ENCODE measurements around the gene PC. TPM values are rescaled to one million over a fixed set of nuclear protein-coding genes. Genes with fewer than 3 reads are reported as not detected.

PC gene
- total RNA-seq, 1 donor from 2014 or later: 4.7 TPM

DNA sequence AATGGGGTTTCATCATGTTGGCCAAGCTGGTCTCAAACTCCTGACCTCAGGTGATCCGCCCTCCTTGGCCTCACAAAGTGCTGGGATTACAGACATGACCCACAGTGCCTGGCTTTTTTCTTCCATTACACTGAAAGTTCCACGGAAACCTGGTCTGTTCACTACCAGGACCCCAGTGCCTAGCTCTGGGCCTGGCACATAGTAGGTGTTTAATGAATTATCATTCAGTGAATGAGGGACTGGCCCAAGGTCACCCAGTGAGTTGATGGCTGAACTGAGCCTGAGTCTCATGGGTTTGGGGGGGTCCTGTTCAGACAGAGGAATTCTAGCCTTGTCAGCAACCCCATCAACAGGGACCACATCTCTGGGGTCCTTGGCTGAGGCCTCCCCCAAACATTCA lies 20.0 kb upstream of the PC start:
- DNase-seq (ENCODE audit: low read depth): no peak
- H3K4me3 ChIP-seq (ENCODE audit: low read depth, low read length): no peak overlapping the region
- TF ChIP-seq CTCF (conservative IDR thresholded peaks at IDR 0.05; ENCODE audit: low read depth, low read length): no peak

DNA sequence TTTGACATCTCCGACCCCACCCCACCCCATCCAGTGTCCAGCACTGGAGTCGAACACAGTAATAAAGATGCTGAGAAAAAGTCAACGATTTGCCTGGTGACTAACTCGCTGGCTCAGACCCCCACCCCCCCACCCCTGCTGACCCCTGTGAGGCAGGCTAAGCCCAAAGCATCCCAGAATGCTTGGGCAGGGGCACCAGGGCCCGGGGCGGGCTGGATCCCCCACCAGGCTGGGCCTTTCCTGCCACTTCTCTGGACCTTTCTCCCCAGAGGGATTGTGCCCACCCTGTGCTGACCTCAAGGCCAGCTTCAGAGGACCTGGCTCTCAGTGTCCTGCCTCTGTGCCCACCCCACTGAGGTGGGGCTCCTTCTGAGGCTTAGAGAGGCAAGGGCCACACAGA lies 18.7 kb upstream of the PC start:
- no peak for DNase-seq (ENCODE audit: low read depth)
- H3K4me3 ChIP-seq (ENCODE audit: low read depth, low read length): no peak overlapping the region
- TF ChIP-seq CTCF (conservative IDR thresholded peaks at IDR 0.05; ENCODE audit: low read depth, low read length): no peak

DNA sequence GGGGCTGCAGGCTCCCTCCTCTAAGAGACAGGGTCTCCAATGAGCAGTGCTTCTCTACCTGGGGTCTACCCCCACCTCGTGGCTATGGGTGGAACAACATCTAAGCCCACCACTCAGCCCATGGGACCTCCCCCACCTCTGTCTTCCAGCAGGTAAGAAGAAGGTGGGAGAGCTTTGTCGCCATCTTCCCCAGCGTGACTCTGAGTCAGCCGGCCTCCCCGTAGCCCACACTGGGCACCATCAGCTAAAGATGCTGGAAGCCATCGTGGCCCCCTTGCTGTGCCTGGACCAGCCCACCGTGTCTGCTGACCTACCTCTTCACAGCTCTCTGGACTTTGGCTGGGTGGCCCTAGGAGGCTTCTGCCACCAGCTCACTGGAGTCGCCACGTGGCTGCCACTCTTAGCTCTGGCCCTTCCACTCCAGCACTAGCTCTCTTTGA lies 17.9 kb upstream of the PC start:
- no peak overlapping the region for H3K4me3 ChIP-seq (ENCODE audit: low read depth, low read length)
- DNase-seq (ENCODE audit: low read depth): no peak
- peak; percentile 86 for TF ChIP-seq CTCF (conservative IDR thresholded peaks at IDR 0.05; ENCODE audit: low read depth, low read length)

DNA sequence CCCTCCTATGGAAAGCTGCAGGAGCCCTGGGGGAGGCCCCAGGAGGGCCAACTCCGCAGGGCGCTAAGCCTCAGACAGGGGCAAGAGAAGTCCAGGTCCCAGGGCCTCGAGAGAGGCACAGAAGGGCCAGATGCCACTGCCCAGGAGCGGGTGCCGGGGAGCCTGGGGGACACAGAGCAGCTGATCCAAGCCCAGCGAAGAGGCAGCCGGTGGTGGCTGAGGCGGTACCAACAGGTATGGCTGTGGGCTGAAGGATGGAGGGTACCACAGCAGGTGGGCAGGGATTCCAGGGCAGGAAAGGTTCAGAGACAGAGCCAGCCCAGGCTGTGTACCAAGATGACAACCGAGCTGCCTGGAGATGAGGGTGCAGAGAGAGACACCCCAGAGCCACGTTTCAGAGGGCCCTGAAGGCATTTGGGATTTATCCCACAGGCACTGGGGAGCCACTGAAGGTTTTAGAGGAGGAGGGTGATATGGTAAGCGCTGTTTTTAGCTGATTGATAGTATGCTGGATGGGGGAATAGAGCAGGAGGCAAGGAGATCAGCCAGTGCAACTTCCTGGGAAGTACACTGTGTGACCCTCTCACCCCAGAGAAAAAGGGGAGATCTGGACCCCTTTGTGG lies 17.3 kb upstream of the PC start:
- H3K4me3 ChIP-seq (ENCODE audit: low read depth, low read length): no peak overlapping the region
- TF ChIP-seq CTCF (conservative IDR thresholded peaks at IDR 0.05; ENCODE audit: low read depth, low read length): no peak
- no peak for DNase-seq (ENCODE audit: low read depth)

DNA sequence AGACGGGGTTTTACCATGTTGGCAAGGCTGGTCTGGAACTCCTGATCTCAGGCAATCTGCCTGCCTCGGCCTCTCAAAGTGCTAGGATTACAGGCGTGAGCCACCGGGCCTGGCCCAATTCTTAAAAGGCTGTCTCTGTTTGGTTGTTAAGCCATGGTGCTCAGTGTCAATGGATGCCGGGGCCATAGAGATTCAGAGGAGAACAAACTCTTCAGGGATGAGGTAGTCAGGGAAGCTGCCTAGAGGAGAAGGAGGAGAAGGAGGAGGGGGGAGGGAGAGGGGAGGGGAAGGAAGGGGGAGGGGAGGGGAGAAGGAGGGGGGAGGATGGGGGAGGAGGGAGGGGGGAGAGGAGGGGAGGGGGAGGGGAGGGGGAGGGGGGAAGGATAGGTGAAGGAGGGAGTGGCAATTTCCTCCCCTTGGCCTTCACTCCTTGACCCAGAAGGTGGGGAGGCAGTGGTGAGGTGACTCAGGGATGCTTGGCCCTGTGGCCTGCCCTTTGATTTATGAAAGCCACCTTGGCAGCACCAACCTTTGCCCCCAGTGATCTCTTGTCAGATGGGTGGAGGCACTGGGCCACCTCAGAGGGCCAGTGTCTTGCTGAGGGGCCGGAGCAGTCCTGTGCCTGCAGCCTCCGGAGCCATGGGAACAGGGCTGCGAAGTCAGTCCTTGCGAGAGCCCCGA lies 16.7 kb upstream of the PC start, which contains the start of gene C11orf86:
Gene C11orf86, plus strand, starts transcription at position 581 of the 681 bp plus-strand sequence. Its CDS starts 59 bp downstream, at position 640.
- no peak within 1 kb of the TSS for H3K4me3 ChIP-seq (ENCODE audit: low read depth, low read length)
- TF ChIP-seq CTCF (conservative IDR thresholded peaks at IDR 0.05; ENCODE audit: low read depth, low read length): no peak
- no peak for DNase-seq (ENCODE audit: low read depth)

DNA sequence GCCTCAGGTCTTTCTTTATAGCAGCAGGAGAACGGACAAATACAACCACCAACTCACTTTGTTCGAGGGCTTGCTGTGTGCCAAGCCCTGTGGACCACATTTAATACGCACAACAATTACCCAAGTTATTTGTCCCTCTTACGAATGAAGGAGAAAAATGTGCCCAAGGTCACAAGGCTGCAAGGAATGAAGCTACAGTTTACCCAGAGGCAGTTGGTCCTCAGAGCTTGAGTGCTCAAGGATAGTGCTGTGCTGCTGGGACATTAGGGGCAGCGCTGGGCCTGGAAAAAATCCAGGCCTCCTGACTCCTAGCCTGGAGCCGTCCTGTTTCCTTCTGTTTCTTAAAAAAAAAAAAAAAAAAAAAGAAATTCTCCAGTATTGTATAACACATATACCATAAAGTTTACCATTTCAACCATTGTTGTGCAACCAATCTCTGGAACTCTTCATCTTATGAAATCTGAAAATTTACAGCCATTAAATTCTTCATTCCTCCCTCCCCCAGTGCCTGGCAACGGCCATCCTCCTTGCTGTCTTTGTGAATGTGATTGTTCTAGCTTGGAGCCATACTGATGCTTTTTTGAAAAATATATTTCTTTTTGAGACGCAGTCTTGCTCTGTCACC lies 15.9 kb upstream of the PC start:
- TF ChIP-seq CTCF (conservative IDR thresholded peaks at IDR 0.05; ENCODE audit: low read depth, low read length): no peak
- H3K4me3 ChIP-seq (ENCODE audit: low read depth, low read length): no peak overlapping the region
- no peak for DNase-seq (ENCODE audit: low read depth)

Measured in epithelial cell of proximal tubule (primary cell).